Endothelial cell (in vitro differentiated cells): Measurements from ENCODE around the gene C1QTNF12. TPM values are rescaled to one million over a fixed set of nuclear protein-coding genes. Genes with fewer than 3 reads are reported as not detected.
A peak's percentile ranks its signal among the peaks of the same experiment; 100 is the strongest.

ENCODE experiments used
- DNase-seq: peaks from one replicate; pipeline ENCODE4 v3.0.0; 2021; ENCODE audit warnings: low spot score
- H3K27ac Mint-ChIP-seq: one replicate; pipeline ENCODE4 v1.8.0; 2021; ENCODE audit warnings: mixed read lengths, inconsistent platforms; ENCODE audit not compliant: unreplicated experiment
- H3K27me3 Mint-ChIP-seq: one replicate; pipeline ENCODE4 v1.8.0; 2021; ENCODE audit warnings: mild to moderate bottlenecking, moderate library complexity, mixed read lengths, inconsistent platforms; ENCODE audit not compliant: unreplicated experiment
- H3K36me3 Mint-ChIP-seq: one replicate; pipeline ENCODE4 v1.8.0; 2021; ENCODE audit warnings: mild to moderate bottlenecking, low read depth, mixed read lengths, inconsistent platforms; ENCODE audit not compliant: unreplicated experiment
- H3K4me1 Mint-ChIP-seq: one replicate; pipeline ENCODE4 v1.8.0; 2021; ENCODE audit warnings: mild to moderate bottlenecking, mixed read lengths, inconsistent platforms; ENCODE audit not compliant: unreplicated experiment
- H3K4me3 Mint-ChIP-seq: one replicate; pipeline ENCODE4 v1.8.0; 2021; ENCODE audit warnings: mild to moderate bottlenecking, mixed read lengths, inconsistent platforms; ENCODE audit not compliant: unreplicated experiment
- H3K9me3 Mint-ChIP-seq: one replicate; pipeline ENCODE4 v1.8.0; 2021; ENCODE audit warnings: mixed read lengths, inconsistent platforms; ENCODE audit not compliant: unreplicated experiment
- CTCF ChIP-seq: fragments of 200-600 bp; sonication (generic); IDR thresholded peaks from one replicate; pipeline ENCODE4 v1.5.0; 2021; ENCODE audit warnings: antibody characterized with exemption; ENCODE audit not compliant: unreplicated experiment
- total RNA-seq: library from RNA; stranded (reverse); fragmentation: NEBNext Ultra II Directional; extraction: Animal tissue kit (Norgen Biotek cat#: 25700); gene quantifications from one replicate; pipeline ENCODE4 v1.2.1, GENCODE V29; 2021; ENCODE audit not compliant: unreplicated experiment

Gene C1QTNF12
- total RNA-seq, 1 donor from 2014 or later, result 0.69 TPM

DNA sequence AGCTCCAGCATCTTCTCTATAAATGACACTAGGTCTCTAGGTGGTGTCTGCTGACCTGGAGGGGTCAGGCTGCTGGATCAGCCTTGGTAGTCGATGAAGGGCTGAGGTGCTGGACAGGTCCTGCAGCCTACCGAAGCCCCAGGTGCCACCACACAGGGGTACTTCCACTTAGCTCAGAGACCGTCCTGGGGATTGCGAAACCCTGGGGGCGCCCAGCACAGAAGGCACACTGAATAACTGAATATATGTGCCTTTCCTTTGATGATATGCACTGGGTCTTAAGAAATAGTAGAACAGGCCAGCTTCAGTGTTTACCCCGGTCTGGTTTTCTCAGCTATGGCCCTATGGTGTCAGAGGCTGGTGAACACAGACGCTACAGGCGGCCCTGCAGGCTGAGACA is 16.2 kb upstream of the C1QTNF12 start:
- no peak for TF ChIP-seq CTCF
- no peak for DNase-seq
- Mint-ChIP-seq H3K36me3 (peaks cover 45% of the 10 kb centered on the region), H3K27ac (no peak overlapping the region), H3K4me3 (no peak overlapping the region), H3K27me3 (peaks cover 6% of the 10 kb centered on the region), H3K4me1 (peaks cover 5% of the 10 kb centered on the region), H3K9me3 (no peaks in the 10 kb centered on the region)

DNA sequence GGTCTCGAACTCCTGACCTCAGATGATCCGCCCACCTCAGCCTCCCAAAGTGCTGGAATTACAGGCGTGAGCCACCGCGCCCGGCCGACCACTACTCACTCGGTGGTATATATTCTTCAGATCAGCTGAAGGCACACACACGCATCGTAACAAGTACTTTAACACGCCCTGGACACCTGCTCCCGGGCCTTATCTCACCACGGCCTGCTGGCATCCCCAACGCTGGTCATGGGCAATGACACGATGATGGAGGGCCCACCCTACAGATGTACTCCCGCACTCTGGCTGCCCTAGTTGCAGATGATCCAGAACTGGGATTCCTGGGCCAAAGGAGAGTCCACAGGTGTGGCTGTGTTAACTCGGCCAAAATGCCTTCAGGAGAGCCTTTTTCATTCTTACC is 15.5 kb upstream of the C1QTNF12 start:
- no peak for TF ChIP-seq CTCF
- H3K27ac Mint-ChIP-seq, result no peak overlapping the region
- H3K4me3 Mint-ChIP-seq, result no peak overlapping the region
- peaks cover 6% of the 10 kb centered on the region for H3K27me3 Mint-ChIP-seq
- H3K9me3 Mint-ChIP-seq, result no peaks in the 10 kb centered on the region
- peaks cover 45% of the 10 kb centered on the region for H3K36me3 Mint-ChIP-seq
- DNase-seq, result no peak
- H3K4me1 Mint-ChIP-seq, result peaks cover 5% of the 10 kb centered on the region

- Mint-ChIP-seq H3K4me1 (peaks cover 5% of the 10 kb centered on the region), H3K27me3 (peaks cover 8% of the 10 kb centered on the region)
Measured at GRCh38 chr1:1260843-1261560, 14.5 kb upstream of the C1QTNF12 start.

DNA sequence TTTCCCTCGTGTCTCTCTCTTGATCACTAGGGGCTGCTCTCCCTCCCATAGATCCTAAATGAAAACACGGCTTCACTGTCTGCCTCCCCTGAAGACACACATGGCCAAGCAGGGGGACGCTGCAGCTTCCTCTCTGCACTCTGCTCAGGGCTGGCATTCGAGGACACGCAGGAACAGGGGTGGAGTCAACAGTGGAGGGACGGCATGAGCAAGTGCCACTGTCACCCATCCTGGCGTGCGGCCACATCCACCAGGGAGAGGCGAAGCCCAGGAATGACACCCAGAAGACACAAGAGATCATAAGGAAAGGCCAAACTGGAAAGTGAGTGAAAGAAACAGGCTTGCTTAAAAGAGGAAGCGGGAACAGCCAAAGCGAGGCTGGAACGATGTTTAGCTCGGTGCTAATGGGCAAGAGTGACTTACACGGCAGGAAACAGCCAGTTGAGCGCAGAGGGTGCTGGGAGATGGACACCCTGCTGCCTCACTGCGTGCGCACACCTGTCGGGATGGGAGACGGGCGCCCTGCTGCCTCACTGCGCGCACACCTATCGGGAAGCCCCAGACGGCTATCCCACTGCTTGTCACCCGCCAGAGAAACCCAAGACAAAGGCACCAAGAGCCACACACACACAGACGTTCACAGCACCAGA is 13.6 kb upstream of the C1QTNF12 start:
- H3K27me3 Mint-ChIP-seq, result peaks cover 11% of the 10 kb centered on the region
- DNase-seq, result no peak
- H3K4me3 Mint-ChIP-seq, result no peak overlapping the region
- peaks cover 5% of the 10 kb centered on the region for H3K4me1 Mint-ChIP-seq
- TF ChIP-seq CTCF, result no peak
- H3K27ac Mint-ChIP-seq, result peak overlapping the region; percentile 9
- H3K9me3 Mint-ChIP-seq, result no peaks in the 10 kb centered on the region
- H3K36me3 Mint-ChIP-seq, result peaks cover 46% of the 10 kb centered on the region

More at GRCh38 chr1:1260843-1261560, 14.5 kb upstream of the C1QTNF12 start:
- no peak for DNase-seq
- no peak for TF ChIP-seq CTCF
- Mint-ChIP-seq H3K4me3 (peak overlapping the region; percentile 27), H3K27ac (peak overlapping the region; percentile 64), H3K36me3 (peaks cover 45% of the 10 kb centered on the region), H3K9me3 (no peaks in the 10 kb centered on the region)

- peaks cover 11% of the 10 kb centered on the region for H3K27me3 Mint-ChIP-seq
- no peak overlapping the region for H3K4me3 Mint-ChIP-seq
- peaks cover 5% of the 10 kb centered on the region for H3K4me1 Mint-ChIP-seq
- no peak for TF ChIP-seq CTCF
- no peaks in the 10 kb centered on the region for H3K9me3 Mint-ChIP-seq
- no peak for DNase-seq
- peaks cover 47% of the 10 kb centered on the region for H3K36me3 Mint-ChIP-seq
- H3K27ac Mint-ChIP-seq, result no peak overlapping the region
Measured at GRCh38 chr1:1259540-1259939, 13.0 kb upstream of the C1QTNF12 start.
